Left ventricle myocardium inferior (tissue), 1 donor: ENCODE results near the gene CD63. TPM values are rescaled to one million over a fixed set of nuclear protein-coding genes. Genes with fewer than 3 reads are reported as not detected.
A peak's percentile ranks its signal among the peaks of the same experiment; 100 is the strongest.

Experiments
- DNase-seq: peaks from one replicate; pipeline ENCODE4 v3.0.0-alpha.2; 2020
- H3K27ac ChIP-seq: fragments of 200-600 bp; replicated peaks from 2 replicates; pipeline ENCODE4 v1.8.0; 2021
- H3K27me3 ChIP-seq: fragments of 200-600 bp; 2 replicates; pipeline ENCODE4 v1.8.0; 2021; ENCODE audit warnings: low read depth
- H3K36me3 ChIP-seq: fragments of 200-600 bp; 2 replicates; pipeline ENCODE4 v1.8.0; 2021
- H3K4me1 ChIP-seq: fragments of 200-600 bp; 2 replicates; pipeline ENCODE4 v1.8.0; 2021
- H3K4me3 ChIP-seq: fragments of 200-600 bp; 2 replicates; pipeline ENCODE4 v1.8.0; 2021; ENCODE audit warnings: mild to moderate bottlenecking, moderate library complexity
- H3K9me3 ChIP-seq: fragments of 200-600 bp; replicated peaks from 2 replicates; pipeline ENCODE4 v1.8.0; 2021
- intact Hi-C: fragments of 100-400 bp; cut with micrococcal nuclease; formaldehyde crosslinking; loops from one replicate; pipeline ENCODE4 v1.11.0; 2022
- total RNA-seq: library from RNA; stranded (reverse); fragmentation: NEBNext Ultra II Directional; extraction: Animal tissue kit (Norgen Biotek cat#: 25700); gene quantifications from one replicate; pipeline ENCODE4 v1.2.1, GENCODE V29; 2021
- TF ChIP-seq, protein P1 (sequence below): fragments of 200-600 bp; IDR thresholded peaks from 2 replicates; pipeline ENCODE4 v1.8.0; 2021; ENCODE audit warnings: antibody characterized with exemption, mild to moderate bottlenecking, borderline replicate concordance
- donor health status: DM: no; HTN: yes; CAD: no; lungs with severe emphysema.

Gene CD63
- total RNA-seq, 1 donor from 2014 or later = 705 TPM

DNA sequence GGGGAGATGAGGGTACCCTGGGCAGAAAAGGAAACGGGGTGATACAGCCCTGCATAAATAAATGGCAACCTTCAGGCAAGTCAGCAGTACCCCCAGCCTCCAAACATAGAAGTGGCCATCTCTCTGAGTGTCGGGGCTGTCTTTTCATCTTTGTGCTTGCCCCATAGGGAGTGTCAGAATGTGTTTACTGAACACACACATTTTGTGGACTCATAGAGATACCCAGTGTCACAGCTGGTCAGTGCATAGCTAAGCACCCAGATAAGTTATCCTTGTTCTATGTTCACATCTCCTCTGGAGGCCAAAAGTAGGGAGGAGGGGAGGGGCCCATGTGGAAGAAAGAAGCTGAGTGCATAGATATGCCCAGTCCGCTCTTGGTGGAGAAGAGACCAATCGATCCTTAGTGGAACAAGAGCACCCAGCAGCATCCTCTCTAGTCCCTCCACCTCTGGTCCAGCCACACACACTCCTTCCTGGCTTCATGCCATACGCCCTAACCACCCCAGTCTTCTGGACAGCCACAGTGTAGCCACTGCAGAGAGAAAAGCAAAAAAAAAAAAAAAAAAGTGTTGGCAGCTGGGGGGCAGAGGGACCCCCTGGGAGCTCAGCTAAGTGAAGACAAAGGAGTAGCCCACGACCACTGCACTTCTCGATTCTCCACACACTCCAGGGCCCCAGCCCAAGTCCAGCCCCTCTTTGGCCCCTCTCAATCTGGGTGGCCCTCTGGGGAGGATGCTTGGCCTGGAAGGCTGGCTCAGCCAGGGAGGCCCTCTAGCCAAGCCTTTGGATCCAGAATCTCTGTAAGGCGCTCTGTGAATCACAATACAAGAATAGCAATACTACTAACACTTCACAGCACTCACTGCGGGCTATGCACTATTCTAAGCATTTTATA is 23.7 kb downstream of the CD63 start:
- Histone ChIP-seq H3K4me1 (peaks cover 96% of the 10 kb centered on the region), H3K27ac (peak overlapping the region; percentile 95), H3K36me3 (no peaks in the 10 kb centered on the region), H3K27me3 (peaks cover 14% of the 10 kb centered on the region), H3K9me3 (no peaks in the 10 kb centered on the region), H3K4me3 (peak overlapping the region; percentile 80)
- DNase-seq = peak; percentile 5
- TF ChIP-seq, protein P1, sequence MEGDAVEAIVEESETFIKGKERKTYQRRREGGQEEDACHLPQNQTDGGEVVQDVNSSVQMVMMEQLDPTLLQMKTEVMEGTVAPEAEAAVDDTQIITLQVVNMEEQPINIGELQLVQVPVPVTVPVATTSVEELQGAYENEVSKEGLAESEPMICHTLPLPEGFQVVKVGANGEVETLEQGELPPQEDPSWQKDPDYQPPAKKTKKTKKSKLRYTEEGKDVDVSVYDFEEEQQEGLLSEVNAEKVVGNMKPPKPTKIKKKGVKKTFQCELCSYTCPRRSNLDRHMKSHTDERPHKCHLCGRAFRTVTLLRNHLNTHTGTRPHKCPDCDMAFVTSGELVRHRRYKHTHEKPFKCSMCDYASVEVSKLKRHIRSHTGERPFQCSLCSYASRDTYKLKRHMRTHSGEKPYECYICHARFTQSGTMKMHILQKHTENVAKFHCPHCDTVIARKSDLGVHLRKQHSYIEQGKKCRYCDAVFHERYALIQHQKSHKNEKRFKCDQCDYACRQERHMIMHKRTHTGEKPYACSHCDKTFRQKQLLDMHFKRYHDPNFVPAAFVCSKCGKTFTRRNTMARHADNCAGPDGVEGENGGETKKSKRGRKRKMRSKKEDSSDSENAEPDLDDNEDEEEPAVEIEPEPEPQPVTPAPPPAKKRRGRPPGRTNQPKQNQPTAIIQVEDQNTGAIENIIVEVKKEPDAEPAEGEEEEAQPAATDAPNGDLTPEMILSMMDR = no peak
- intact Hi-C loops = no loop called here

DNA sequence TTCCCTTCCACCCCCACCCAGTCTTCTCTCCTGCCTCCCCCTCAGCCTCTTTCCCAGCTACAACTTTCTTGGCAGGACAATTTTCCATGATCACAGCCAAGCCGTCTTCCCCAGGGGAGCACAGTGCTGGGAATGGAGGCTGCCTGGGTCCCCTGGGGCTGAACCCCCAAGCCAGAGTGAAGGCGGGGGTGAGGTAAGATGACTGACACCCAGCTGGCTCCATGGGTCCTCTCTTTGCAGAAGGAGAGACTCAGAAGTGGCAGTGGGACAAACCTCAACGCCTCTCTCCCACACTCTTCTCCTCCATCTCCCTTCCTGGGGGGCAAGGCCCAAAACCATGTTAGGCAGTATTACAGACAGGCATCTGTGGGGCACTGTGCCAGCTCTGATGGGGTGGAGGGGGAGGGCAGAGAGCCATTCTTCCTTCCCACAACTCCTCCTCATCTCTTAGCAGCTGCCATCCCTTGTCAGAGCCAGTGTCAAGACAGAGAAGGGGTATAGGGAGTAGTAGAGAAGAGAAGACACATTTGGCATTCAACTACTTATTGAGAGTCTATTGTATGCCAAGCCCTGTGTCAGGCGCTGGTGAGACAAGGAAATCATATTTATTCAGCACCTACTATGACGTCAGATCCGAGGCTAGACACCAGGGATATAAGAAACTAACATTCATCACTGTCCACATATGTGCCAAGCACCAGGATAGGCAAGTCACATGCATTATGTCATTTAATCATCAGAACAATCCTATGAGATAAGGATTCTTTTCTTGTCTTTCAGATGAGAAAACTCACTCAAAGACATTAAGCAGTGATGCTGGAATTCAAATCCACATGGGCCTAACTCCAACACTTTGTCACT is 24.7 kb downstream of the CD63 start:
- peak overlapping the region; percentile 80 for H3K4me3 ChIP-seq
- no peaks in the 10 kb centered on the region for H3K9me3 ChIP-seq
- peak overlapping the region; percentile 95 for H3K27ac ChIP-seq
- H3K4me1 ChIP-seq = peaks cover 98% of the 10 kb centered on the region
- DNase-seq = no peak
- H3K36me3 ChIP-seq = peaks cover 7% of the 10 kb centered on the region
- intact Hi-C loops = no loop called here
- peaks cover 14% of the 10 kb centered on the region for H3K27me3 ChIP-seq
- TF ChIP-seq, protein P1 = no peak

DNA sequence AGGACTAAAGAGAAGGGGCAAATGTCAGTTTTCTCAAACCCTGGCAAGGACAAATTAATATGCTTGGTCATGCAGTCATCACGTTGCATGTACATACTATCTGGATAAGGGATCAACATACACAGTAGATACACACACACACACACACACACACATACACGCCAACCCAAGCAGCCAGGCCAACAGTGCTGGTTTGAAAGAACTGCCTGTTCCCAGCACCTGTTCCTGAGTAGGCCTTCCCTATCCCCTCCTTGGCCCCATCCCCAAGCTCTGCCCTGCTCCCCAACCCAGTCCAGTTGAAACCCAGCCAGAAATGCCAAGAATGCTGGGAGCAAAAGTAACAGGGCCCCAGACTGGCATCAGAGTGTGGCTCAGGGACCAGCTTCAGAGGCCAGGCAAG is 25.5 kb downstream of the CD63 start:
- intact Hi-C loops = no loop called here

DNA sequence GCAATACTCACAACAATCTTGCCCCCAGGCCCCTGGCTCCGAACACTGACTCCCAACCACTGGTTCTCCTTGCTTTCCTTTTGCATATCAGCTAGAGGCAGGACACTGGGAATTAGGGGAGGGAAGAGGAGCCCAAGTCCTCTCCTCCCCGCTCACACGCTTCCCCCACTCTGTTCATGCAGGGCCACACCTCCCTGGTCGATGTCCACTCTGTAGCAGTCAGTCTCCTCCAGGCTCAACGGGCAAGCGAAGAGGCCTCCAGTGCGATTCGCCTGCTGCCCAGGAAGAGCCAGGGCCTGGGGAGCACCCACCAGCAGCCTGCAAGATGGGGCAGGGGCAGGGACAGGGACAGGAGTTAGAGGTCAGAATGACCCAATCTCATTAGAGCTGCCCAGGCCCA is 25.9 kb downstream of the CD63 start:
- H3K27ac ChIP-seq = peak overlapping the region; percentile 95
- no peak for DNase-seq
- peaks cover 86% of the 10 kb centered on the region for H3K4me1 ChIP-seq
- peaks cover 19% of the 10 kb centered on the region for H3K36me3 ChIP-seq
- H3K27me3 ChIP-seq = peaks cover 14% of the 10 kb centered on the region
- TF ChIP-seq, protein P1 = no peak
- peak overlapping the region; percentile 80 for H3K4me3 ChIP-seq
- intact Hi-C loops = no loop called here
- H3K9me3 ChIP-seq = no peaks in the 10 kb centered on the region

More for the DNA sequence above, 25.5 kb downstream of the CD63 start:
- H3K9me3 ChIP-seq = no peaks in the 10 kb centered on the region
- peaks cover 15% of the 10 kb centered on the region for H3K36me3 ChIP-seq
- TF ChIP-seq, protein P1 = no peak
- peak; percentile 57 for DNase-seq
- peaks cover 14% of the 10 kb centered on the region for H3K27me3 ChIP-seq
- H3K4me3 ChIP-seq = peak overlapping the region; percentile 80
- peaks cover 91% of the 10 kb centered on the region for H3K4me1 ChIP-seq
- H3K27ac ChIP-seq = peak overlapping the region; percentile 95

DNA sequence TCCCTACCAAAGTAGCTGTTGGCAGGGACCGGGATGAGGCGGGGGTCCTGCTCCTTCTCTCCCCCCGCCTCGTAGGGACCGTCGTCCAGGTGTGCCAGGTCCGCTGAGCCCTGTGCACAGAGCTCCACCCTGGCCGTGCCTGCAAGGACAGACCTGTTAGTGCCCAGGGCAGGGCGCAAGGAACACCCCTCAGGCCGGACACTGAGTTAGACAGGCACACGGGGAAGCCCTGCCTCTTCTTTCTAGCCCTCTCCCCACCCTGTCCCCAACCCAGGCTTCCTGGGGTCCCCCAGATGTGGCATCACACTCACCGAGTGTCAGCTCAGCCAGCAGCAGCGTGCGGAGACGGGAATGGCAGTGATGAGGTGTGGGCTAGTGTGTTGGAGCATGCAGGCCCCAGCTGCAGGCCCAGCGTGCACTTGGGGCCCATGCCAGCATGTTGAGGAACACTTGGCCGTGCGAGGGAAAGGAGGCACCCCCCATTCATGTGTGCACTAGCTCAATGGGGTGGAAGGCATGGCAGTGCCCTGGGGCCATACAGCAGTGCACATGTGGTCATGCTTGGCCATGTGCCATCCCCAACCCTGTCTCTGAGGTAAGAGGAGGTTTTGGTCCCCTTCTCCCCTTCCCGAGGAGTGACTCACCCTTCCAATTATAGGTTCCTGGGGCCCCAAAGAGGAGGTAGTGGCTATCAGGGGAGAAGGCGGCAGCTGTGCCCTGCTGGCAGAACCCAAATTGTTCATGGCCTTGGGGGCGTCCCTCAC is 28.4 kb downstream of the CD63 start:
- H3K4me1 ChIP-seq = peaks cover 62% of the 10 kb centered on the region
- H3K27ac ChIP-seq = peak overlapping the region; percentile 60
- H3K9me3 ChIP-seq = no peaks in the 10 kb centered on the region
- peaks cover 42% of the 10 kb centered on the region for H3K36me3 ChIP-seq
- no peaks in the 10 kb centered on the region for H3K27me3 ChIP-seq
- no peak for DNase-seq
- TF ChIP-seq, protein P1 = no peak
- H3K4me3 ChIP-seq = peak overlapping the region; percentile 36
- intact Hi-C loops = no loop called here
